Upper lobe of left lung (tissue), 6 donors: ENCODE data around the gene KDM1A. TPM values are rescaled to one million over a fixed set of nuclear protein-coding genes. Genes with fewer than 3 reads are reported as not detected.

Experiments
- ATAC-seq, 2 donors: fragments of 200-7000 bp; cut with Tn5 transposase; one replicate each; pipeline ENCODE4 v1.9.1; 2022; ENCODE audit warnings: mild to moderate bottlenecking in 2 of 2, moderate library complexity in 2 of 2; ENCODE audit not compliant: low FRiP score in 2 of 2
- DNase-seq, 2 donors: peaks; one replicate each; pipeline ENCODE4 v3.0.0-alpha.2; 2019 to 2020
- H3K27ac ChIP-seq, 4 donors: fragments of 200-600 bp; sonication (generic); one replicate each; pipeline ENCODE4 v1.5.1; 2016 to 2019
- H3K27me3 ChIP-seq, 4 donors: fragments of 200-600 bp; sonication (generic); one replicate each; pipeline ENCODE4 v1.5.1; 2017 to 2019
- H3K36me3 ChIP-seq, 4 donors: fragments of 200-600 bp; sonication (generic); one replicate each; pipeline ENCODE4 v1.5.1; 2016 to 2019
- H3K4me1 ChIP-seq, 4 donors: fragments of 200-600 bp; sonication (generic); one replicate each; pipeline ENCODE4 v1.5.1; 2018 to 2019
- H3K4me3 ChIP-seq, 4 donors: fragments of 200-600 bp; sonication (generic); one replicate each; pipeline ENCODE4 v1.5.1; 2017 to 2019; ENCODE audit warnings: mild to moderate bottlenecking in 2 of 4, moderate library complexity in 1 of 4
- H3K9me3 ChIP-seq, 4 donors: fragments of 200-600 bp; sonication (generic); one replicate each; pipeline ENCODE4 v1.5.1; 2018 to 2019
- EP300 ChIP-seq, 4 donors: sonication (generic); formaldehyde crosslinking; IDR thresholded peaks; one replicate each; pipeline ENCODE4 v1.5.1; 2017; ENCODE audit warnings: antibody characterized with exemption in 4 of 4, control low read depth in 2 of 4
- POLR2A ChIP-seq, 4 donors: fragments of 450-650 bp; IDR thresholded peaks; one replicate each; pipeline ENCODE4 v1.5.1; 2016 to 2017; ENCODE audit warnings: antibody characterized with exemption in 4 of 4, mild to moderate bottlenecking in 2 of 4
- POLR2AphosphoS5 ChIP-seq, 2 donors: sonication (generic); formaldehyde crosslinking; IDR thresholded peaks; one replicate each; pipeline ENCODE4 v1.5.1; 2017; ENCODE audit warnings: antibody characterized with exemption in 2 of 2
- WGBS, 2 donors: methylation state at CpG; one replicate each; pipeline ENCODE4 v1.1.5; 2017 to 2018; 5-methylcytosine and 5-hydroxymethylcytosine counted together
- small RNA-seq, 4 donors: library from RNA; depleted of rRNA; stranded (forward); fragments of <200 nt; gene quantifications; one replicate each; pipeline ENCODE3, GENCODE V24; 2016
- total RNA-seq, 6 donors: library from RNA; depleted of rRNA in 4 of 6; stranded (reverse); fragments of >200 nt in 4 of 6; gene quantifications; one replicate each; pipeline versions ENCODE4 v1.1.0 to v1.2.1, GENCODE V29; 2016 to 2021
- TF ChIP-seq, protein P1 (sequence below), 6 experiments: fragments of 450-650 bp in 4 of 6; fragments of 200-600 bp in 2 of 6; sonication (generic) in 2 of 6; IDR thresholded peaks; one replicate each; pipeline ENCODE4 v1.5.1; 2016 to 2019; ENCODE audit warnings: antibody characterized with exemption in 6 of 6
- donor health status: DM: no; HTN: no; CAD: no; lungs with moderate emphysema.
- donor health status: DM: no; HTN: yes; CAD: no; lungs with severe emphysema.

KDM1A gene
- total RNA-seq, 6 donors from 2014 or later, result 29.0 to 56.7 (median 42.6) TPM

DNA sequence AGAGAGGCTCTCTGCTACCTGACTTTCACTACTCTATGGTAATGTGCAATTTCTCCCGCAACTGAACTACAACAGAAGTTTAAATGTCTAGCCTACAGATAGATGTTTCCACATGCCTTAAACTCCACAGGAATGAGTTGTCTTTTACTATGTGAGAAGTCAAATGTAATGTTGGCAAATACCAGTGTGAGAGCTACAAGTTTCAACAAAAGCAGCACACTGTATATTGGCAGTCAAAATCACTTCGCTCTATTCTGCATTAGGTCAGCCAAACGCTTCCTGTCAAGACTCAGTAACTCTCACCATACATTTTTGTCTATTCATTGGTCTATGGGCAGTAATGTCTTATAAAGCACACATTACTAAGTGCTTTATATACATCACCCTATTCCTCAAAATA is 107.5 kb downstream of the KDM1A start:
- no peaks in the 10 kb centered on the region for H3K36me3 ChIP-seq
- no peak overlapping the region for H3K27ac ChIP-seq
- H3K9me3 ChIP-seq, result no peaks in the 10 kb centered on the region
- ATAC-seq (no peak), DNase-seq (no peak)
- no peak for TF ChIP-seq POLR2A (IDR thresholded peaks at IDR 0.05)
- TF ChIP-seq EP300 (IDR thresholded peaks at IDR 0.05), result no peak
- TF ChIP-seq, protein P1, sequence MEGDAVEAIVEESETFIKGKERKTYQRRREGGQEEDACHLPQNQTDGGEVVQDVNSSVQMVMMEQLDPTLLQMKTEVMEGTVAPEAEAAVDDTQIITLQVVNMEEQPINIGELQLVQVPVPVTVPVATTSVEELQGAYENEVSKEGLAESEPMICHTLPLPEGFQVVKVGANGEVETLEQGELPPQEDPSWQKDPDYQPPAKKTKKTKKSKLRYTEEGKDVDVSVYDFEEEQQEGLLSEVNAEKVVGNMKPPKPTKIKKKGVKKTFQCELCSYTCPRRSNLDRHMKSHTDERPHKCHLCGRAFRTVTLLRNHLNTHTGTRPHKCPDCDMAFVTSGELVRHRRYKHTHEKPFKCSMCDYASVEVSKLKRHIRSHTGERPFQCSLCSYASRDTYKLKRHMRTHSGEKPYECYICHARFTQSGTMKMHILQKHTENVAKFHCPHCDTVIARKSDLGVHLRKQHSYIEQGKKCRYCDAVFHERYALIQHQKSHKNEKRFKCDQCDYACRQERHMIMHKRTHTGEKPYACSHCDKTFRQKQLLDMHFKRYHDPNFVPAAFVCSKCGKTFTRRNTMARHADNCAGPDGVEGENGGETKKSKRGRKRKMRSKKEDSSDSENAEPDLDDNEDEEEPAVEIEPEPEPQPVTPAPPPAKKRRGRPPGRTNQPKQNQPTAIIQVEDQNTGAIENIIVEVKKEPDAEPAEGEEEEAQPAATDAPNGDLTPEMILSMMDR (IDR thresholded peaks at IDR 0.05), result no peak
- no peak for TF ChIP-seq POLR2AphosphoS5 (IDR thresholded peaks at IDR 0.05)
- no peak overlapping the region for H3K4me3 ChIP-seq
- H3K4me1 ChIP-seq, result peaks cover 17 to 29% (median 20%) of the 10 kb centered on the region in 4 donors
- no peaks in the 10 kb centered on the region for H3K27me3 ChIP-seq
- WGBS, 2 donors, result 59 to 77% methylated on average over 3 of the region's 3 CpGs

DNA sequence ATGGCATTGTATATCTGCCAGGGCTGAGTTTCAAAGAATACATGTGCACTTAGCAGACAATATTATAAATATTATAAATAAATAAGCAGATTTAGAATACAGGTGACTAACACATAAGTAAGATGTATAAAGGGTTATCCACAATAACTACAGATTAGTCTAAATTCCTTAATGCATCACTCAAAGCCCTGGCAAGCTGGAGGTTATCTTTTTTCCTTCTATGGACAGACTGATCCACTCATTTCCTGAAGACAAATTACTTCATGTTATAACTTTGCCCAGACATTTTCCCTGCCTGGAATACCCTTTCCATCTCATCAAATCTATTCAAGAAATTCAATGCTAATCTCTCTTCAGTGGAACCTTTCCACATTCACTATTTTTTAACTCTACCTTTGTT is 110.6 kb downstream of the KDM1A start:
- H3K36me3 ChIP-seq, result no peaks in the 10 kb centered on the region
- H3K27ac ChIP-seq, result no peak overlapping the region
- TF ChIP-seq, protein P1 (IDR thresholded peaks at IDR 0.05), result no peak
- TF ChIP-seq EP300 (IDR thresholded peaks at IDR 0.05), result no peak
- TF ChIP-seq POLR2AphosphoS5 (IDR thresholded peaks at IDR 0.05), result no peak
- TF ChIP-seq POLR2A (IDR thresholded peaks at IDR 0.05), result no peak
- no peaks in the 10 kb centered on the region for H3K9me3 ChIP-seq
- peaks cover 3 to 14% (median 7%) of the 10 kb centered on the region in 4 donors for H3K4me1 ChIP-seq
- DNase-seq (no peak), ATAC-seq (no peak)
- H3K27me3 ChIP-seq, result no peaks in the 10 kb centered on the region
- no peak overlapping the region for H3K4me3 ChIP-seq

DNA sequence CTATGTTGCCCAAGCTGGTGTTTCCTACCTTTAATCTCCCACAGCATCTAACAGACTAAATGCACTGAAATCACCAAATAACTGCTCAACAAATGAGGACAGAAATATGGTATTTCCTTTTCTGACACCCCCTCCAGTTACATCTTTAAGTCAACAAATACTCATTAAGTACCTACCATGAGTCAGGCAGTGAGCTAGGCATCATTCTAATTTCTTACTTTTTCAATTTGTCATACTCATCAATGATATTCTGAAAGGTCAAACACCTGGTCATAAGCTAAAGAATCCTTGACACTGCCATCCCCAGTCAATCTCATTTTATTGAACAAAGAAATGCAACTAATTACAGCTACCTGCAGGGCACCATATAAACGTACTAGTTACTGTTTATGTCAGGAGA is 112.8 kb downstream of the KDM1A start:
- Histone ChIP-seq H3K27ac (no peak overlapping the region), H3K4me1 (peaks cover 0 to 7% (median 2%) of the 10 kb centered on the region in 4 donors), H3K9me3 (no peaks in the 10 kb centered on the region), H3K4me3 (no peak overlapping the region), H3K27me3 (no peaks in the 10 kb centered on the region), H3K36me3 (no peaks in the 10 kb centered on the region)
- ATAC-seq (no peak), DNase-seq (no peak)
- 52 to 62% methylated on average over 1 of the region's 1 CpG for WGBS, 2 donors
- no peak for TF ChIP-seq POLR2AphosphoS5 (IDR thresholded peaks at IDR 0.05)

Small RNAs within 50 kb of the gene (small RNA-seq; reads per million reads assigned to genes)
- 0 reads per million in 4 donors for gene MIR3115
- 0 reads per million in 4 donors for gene MIR4419A

Other genes starting within 250 kb of the KDM1A start
- gene LACTBL1, start 46.6 kb upstream of the KDM1A start, total RNA-seq, result not detected
- gene TEX46, start 3.6 kb upstream of the KDM1A start, total RNA-seq, result not detected
- gene LUZP1, start 149.4 kb downstream of the KDM1A start, total RNA-seq, result 10 to 100 TPM; 12.6 to 33.0 (median 21.2) TPM
- under 1 TPM in 3 of 6 donors, not detected in 3; 0.20 to 0.51 (median 0.46) TPM for gene HTR1D, start 198.0 kb downstream of the KDM1A start, total RNA-seq